CD4-positive, alpha-beta T cell treated with Interleukin-17A for 4 hours (primary cell): ENCODE results near the gene WWOX.
"Not testable (repeated sequence)": the region's sequence is repeated elsewhere in the genome, so short reads cannot be mapped to it uniquely, and the experiment has no call there.

Source experiments
- DNase-seq: peaks from one replicate; pipeline ENCODE4 v3.0.0-alpha.2; 2020; ENCODE audit warnings: mixed read lengths

The WWOX gene

DNA sequence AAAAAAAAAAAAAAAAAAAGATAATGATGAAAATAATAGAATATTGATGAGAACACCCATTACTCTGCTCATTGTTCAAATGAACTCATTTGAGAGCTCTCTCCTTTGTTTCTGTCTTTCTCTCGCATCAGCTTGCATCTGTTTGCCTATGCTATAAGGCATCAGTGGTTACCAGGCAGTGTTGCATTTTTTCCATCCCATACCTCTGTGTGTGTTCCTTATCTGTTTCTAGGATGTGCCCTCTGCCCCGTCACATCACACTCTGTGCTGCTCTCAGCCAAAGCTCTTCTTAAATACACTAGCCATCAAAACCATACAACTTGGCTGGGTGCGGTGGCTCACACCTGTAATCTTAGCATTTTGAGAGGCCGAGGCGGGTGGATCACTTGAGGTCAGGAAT is 568.2 kb downstream of the WWOX start:
- no peak for DNase-seq

DNA sequence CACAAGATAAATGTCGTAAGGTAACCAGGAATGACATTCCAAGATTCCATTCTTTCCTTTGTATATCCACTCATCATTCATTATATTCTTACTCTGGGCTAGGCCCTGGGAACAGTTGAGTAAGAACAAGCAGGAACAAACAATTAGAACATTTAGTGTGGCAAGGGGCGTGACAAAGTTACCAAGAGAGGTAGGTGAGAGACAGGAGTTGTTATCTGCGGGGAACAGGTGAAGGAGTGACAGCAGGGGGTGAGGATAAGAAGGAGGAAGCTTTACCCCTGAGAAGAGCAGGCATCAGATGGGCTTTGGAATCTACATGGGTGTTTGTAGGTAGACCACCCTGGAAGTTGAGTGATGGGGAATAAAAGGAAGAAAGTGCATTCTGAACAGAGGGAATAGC is 568.9 kb downstream of the WWOX start:
- no peak for DNase-seq

DNA sequence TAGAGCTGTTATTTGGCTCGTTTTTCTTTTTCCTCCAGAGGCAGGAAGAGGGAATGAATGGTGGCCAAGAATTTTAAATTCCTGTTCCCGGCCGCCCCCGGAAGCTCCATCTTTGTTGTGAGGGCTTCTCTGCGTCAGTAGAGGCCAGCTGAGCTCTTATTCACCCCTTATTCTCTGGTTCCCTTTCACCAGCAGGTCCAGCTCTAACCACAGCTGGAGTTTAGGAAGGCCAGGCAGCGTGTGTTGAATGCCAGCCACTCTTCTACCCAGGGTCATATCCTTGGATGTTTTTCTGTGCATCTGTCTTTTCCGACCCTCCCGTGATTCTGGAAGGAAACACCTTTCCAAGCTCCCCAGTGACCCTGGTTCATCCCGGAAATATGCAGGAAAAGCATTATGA is 570.5 kb downstream of the WWOX start:
- no peak for DNase-seq

DNA sequence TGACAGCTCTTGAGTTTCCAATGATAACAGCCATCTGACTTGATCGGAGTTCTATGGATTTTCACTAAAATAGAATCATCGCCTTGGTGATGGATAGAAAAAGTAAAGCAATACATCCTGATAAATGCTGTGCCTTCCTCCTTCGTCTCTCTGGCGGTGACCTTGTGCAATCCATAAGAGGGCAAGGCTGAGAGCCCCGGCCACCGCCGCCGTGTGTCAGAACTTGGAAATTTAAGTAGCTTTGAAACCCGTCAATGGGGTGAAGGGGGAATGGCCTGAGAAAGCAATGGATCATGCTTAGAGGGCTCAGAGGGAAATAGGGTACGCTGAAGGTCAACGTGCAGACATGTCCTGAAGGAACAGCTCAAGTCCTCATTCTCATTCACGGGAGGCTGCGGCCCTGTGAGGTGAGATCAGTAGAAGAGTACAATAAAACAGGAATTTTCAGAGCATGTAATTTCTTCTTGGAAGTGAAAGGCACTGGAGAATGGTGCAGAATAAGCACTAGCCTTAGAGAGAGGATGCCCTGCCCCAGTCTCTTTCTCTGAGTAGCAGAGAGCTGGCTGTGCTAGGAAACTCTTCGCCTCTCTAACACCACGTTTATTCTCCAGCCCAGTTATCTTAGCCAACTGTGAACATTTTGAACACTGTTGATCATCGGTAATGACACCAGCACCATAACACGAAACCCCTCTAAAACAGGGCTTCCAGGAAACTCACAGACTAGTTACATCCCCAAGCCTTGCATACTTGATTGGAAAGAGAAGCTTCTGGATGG is 573.5 kb downstream of the WWOX start:
- DNase-seq = no peak

DNA sequence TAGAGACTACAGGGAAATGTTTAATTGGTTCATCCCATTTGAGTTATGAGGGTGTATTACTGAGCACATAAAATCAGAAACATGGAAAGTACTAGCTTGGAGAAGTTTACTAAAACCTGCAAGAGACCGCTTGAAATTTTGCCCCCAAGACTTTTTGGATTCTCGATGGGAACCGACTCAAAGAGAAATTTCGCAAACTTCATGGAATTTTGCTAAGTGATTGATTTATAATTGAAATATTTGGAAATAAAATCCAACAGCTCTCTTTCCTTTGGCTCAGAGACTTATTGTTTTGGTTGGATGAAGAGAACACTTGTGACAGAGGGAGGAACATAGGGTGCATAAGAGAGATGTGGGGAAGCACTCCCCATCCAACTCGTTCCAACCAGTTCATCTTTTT is 574.4 kb downstream of the WWOX start:
- no peak for DNase-seq

DNA sequence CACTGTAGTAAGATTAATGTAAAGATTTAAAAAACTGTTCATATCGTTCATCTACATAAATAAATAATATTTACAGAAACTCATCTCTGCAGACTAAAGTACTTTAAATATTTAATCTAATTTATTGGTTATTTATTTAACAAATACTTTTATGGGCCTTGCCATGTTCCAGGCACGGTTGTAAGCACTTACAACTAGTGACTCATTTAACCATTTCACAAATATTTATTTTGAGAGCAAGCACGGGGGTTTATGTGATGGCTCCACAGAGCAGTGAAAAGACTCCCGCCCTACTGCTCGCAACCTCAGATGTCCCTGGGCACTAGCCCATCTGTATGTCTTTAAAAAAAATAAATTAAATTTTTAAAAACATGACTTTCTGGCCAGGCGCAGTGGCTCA is 575.9 kb downstream of the WWOX start:
- DNase-seq = no peak

DNA sequence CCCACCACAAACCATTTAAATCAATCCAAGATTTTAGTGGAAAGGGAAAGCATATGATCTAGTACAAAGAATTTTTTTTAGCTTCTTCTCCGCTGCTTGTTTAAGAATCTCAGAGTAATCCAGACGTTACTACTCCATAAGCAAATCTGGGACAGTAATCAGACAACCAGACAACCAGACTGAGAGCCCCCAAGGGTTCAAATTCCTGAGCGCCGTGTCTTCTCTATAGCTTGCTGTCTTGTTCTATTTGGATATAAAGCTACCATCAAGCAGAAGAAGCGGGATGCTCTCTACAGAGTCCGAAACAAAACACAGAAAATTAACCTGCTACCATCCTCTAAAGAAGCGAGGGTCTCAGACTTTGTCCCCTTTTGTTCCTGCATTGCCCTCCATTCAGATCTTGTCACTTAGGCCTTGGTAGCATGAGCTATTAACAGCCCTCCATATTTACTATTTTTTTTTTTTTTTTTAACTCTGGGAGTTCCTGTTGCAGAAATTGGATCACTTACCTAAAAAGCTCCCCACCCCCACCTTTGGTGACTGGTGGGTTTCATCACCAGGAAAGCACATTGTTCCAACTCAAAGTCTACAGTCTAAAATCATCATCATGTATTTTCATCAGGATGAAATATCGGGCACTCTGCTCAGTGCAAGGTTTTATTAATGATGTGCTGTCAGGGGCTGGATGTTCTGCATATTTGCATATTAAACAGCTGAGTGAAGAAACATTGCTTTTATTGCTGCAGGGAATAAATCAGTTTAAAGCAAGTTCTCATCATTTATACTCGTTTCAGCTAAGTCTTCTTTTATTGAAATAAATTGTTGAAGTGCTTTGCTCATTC is 576.7 kb downstream of the WWOX start:
- no peak for DNase-seq

DNA sequence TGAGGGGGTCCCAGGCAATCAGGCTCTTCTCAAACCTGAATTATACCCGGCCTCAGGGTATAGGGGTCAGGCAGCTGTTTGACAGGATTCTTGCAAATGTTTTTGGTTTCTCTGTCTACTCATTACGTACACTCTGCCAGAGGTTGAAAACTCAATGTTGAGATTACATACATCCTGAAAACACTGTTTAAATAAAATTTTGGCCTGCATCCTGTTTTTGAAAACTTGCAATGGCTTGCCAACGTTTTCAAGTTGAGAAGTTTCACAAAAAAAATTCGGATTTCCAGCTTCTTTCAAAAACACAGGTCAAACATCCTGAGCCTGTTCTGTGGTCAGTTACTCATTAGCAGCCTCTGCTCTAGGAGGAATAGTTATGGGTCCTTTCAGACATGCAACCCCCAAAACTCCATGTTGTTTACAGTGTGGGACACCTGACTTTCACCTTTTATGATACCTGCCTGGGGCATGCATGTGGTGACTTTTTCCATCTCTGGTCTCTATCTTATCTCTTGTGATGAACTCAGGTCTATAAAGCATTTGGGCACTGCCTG is 577.8 kb downstream of the WWOX start:
- no peak for DNase-seq

DNA sequence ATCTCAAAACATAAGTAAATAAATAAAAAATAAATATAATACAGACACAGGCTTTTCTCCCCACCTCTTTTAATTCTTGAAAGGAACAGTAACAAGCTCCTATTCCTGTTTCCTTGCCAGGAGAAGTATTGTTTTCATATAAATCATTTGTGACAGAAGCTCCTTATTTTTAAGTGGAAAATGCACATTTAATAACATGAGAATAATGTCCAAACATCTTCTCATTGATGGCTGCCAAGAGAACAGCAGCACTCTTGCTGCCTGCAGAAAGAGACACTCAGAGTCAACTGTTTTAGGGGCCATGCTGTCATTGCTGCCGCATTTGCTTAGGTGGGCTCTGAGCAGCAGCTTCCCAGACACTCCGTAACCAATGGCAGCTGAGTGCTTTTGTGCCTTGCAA is 580.1 kb downstream of the WWOX start:
- DNase-seq = no peak

DNA sequence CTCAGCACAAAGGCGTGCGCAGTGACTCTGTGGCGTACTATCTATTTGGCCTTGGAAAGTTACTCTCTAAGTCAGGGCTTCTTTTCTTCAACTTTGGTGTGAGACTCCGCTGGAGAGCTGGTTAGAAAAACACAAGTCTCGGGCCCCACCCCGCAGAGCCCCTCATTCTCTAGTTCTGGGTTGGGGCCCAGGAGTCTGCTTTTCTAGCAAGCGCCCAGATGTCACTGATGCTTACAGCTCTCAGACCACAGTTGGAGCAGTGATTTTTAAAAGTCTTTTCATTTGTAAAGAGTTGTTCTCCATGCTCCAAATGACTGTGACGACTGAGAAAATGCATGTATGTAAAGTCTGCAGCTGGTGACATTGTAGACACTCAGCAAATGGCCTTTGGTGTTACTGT is 582.3 kb downstream of the WWOX start:
- DNase-seq = no peak

DNA sequence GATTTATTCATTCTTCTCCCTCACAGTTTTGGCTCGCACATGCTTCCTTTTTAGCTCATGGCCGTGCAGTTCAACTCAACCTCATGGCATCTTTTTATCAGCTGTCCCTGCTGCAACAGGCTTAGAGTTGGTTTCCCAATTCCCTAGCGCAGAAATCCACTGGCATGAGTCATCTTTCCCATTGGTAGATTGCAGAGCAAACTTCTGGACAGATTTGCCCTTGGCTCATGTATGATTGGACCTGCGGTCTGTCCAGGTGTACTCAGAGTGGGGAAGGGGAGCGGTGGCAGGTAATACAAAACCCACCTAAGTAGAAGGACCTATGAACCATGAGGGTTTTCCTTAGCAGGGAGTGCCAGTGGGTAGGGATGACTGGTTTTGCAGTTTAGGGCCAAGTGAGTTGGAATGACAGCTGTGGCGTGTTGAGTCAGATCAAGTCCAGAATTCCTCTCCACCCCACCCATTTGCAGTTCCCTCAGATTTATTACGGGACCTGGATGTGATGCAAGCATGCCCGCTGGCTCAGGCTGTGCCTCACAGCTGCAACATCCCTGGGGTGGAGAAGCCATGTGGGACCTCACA is 584.7 kb downstream of the WWOX start:
- DNase-seq = no peak

DNA sequence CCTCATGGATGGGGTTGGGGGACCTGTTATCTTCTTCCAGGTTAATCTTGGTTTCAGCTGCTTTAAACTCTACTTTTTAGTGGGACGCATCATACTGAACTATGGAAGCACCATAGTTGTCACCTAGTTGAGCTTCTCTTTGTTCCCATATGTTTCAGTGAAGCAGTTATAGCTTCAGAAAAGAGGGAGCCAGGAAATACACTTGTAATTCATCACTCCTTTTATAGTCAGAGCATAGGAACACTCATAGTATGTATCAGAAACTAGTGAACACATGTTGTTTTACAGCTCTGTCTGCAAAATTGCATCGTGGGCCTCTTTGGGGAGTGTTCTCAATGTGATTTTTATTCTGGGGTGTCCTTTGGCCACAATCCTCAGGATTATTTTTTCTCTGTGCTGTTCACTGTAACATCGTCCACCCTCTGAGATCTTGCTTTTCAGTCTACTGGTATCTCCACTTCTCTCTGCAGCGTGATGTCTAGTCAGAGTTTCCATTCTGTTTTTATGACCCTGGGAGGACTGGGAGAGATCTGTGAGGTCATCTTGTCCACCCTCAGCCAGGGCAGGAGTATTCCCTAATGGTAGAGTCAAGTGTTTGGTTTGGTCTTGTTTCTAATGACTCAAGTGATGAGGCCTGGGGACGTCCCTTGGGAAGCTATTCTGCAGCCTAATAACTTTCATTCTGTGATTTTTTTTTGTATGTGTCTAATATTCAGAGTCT is 585.4 kb downstream of the WWOX start:
- no peak for DNase-seq

DNA sequence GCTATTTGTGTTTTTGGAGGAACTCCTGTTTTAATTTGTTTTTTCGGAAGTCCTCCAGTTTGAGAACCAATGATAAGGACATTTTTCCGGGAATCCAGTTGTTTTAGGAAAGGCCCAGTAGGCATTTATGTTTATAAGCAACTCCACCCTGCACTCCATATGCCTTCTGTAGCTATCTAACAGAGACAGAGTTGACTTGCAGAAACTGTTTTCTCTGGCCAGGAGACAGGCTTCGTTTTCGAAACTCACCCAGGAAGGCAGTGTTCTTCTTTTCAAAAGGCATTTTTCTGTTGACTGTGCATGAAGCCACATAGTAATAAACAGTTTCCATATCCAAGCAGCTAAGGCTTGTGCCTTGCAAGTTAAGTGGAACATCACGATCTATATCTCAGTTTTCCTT is 587.1 kb downstream of the WWOX start:
- no peak for DNase-seq

DNA sequence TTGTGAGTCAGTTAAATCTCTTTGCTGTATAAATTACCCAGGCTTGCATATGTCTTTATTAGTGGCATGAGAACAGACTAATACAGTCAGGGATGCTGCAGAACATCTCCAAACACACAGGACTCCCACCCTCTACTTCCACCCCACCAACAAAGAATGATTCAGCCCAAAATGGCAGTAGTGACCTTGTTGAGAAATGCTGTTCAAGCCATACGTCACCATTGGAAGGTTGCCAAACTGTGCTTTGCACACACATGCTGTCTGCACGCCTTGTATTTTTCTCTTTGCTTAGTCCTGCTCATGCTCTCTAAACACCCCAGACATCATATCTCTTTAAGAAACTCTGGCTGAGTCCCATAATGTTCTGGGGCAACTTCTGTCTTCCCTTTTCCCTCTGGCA is 589.6 kb downstream of the WWOX start:
- DNase-seq = no peak

DNA sequence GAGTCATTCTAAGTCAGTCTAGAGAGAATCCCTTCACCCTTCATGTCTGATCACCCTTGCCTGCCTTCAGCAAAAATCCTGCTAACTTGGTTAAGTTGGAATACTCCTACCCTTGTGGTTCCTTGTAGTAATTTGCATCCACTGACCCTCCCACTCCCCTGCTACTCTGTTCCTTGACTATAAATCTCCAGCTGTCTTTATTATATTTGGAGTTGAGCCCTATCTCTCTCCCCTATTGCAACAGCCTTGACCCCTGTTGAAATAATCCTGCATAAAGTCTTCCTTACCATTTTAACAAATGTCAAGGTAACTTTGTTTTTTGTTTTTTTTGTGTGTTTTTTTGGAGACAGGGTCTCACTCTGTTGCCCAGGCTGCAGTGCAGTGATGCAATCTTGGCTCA is 590.1 kb downstream of the WWOX start:
- no peak for DNase-seq

DNA sequence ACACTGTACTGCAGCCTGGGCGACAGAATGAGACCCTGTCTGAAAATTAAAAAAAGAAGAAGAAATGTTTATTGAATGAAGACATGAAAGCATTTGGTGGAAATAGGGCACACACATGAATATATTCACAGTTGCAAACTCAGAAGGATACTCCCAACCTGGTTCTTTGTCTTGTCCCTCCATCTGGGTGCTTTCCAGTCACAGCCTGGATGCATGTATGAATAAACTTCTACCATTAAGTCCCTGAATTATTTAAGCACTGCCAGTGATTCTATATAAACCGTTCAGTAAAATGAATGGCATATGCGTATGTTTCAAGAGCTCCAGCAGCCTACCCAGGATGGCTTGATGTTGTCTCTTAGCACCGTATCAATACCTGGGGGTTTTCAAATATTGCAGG is 591.1 kb downstream of the WWOX start:
- no peak for DNase-seq

DNA sequence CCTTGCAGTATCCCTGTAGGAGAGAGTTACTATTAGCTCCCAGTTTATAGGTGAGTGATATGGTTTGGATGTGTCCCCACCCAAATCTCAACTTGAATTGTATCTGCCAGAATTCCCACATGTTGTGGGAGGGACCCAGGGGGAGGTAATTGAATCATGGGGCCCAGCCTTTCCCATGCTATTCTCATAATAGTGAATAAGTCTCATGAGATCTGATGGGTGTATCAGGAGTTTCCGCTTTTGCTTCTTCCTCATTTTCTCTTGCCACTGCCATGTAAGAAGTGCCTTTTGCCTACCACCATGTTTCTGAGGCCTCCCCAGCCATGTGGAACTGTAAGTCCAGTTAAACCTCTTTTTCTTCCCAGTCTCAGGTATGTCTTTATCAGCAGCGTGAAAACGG is 592.3 kb downstream of the WWOX start:
- not testable (repeated sequence) for DNase-seq

DNA sequence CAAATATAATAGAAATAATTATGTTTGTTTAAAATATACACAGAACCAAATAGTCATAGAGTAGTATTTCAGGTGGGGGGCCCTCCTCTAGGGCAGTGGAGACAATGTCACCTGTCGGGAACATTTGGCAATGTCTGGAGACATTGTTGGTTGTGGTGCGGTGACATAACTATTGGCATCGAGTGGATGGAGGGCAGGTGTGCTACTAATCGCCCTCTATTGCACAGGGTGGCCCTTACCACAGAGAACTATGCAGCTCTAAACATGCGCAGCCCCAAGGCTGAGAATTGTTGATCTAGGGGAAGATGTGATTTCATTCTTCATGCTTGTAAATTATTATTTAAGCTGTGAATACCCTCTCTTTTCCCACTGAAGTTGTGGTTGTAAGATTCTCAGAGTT is 594.0 kb downstream of the WWOX start:
- DNase-seq = no peak

DNA sequence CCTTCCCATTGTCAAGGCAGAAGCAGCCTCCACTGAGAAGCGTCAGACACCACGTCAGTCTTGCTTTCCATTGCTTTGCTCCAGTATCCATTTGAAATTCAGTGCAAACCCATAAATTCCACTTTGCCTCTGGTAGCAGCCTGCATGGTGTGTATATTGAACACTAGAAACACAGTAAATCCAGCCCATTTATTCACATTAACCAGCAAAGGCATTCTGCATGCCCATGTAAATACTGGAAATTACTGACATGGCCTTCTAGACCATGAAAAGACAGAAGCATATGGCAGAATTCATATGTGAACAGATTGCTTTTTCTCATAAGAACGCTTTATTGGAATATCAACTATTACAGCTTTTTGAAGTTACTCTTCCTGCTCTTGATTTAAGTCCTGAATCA is 595.0 kb downstream of the WWOX start:
- no peak for DNase-seq

DNA sequence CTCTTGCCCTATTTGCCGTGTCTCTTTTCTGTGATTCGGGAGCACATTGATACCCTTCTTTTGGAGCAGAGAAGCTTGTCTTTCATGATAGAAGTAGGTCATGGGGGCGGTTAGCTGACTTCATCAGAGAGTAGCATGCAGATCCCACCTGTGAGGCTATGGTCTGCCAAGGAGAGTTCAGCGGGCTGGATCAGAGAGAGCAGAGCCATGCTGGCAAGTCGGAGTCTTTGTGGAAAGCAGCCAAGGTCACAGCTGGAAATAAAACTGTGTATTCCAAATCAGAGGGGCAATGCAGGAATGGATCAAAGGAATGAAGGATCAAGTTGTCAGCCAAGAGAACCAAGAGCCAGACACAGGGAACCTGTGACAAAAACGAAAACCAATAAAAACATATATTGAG is 595.9 kb downstream of the WWOX start:
- DNase-seq = no peak

DNA sequence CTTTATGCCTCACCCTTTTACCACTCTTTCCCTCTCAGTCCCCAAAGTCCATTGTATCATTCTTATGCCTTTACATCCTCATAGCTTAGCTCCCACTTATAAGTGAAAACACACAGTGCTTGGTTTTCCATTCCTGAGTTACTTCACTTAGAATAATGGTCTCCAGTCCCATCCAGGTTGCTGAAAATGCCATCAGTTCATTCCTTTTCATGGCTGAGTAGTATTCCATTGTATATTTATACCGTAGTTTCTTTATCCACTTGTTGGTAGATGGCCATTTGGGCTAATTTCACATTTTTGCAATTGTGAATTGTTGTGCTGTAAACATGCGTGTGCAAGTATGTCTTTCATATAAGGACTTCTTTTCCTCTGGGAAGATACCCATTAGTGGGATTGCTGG is 597.3 kb downstream of the WWOX start:
- DNase-seq = no peak

DNA sequence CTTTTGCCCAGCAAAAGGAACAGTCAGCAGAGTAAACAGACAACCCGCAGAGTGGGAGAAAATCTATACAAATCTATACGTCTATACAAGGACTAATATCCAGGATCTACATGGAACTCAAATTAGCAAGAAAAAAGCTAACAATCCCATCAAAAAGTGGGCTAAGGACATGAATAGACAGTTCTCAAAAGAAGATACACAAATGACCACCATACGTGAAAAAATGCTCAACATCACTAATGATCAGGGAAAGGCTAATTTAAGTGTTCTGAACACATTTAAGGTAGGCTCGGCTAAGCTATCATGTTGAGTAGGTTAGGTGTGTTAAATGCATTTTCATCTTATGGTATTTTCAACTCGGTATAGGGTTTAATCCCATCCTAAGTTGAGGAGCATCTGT is 598.0 kb downstream of the WWOX start:
- DNase-seq = no peak

DNA sequence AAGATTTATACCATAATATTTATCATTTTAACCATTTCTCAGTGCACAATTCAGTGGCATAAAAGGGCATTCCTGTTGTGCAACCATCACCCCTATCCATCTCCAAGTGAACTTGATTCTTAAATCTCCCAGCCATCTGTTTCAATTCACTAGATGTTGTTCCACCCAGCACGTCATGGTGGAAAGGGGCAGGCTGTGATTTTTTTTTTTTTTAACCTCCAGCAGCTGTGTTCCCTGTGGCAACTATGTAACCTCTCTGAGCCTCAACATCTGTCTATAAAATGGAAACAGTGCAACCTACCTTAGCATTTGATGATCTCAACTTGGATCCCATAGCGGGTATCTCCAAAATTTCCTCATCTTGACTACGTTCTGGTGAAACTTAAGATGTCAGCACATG is 604.5 kb downstream of the WWOX start:
- DNase-seq = no peak
